Stimulated activated naive CD4-positive, alpha-beta T cell (primary cell): ENCODE data around the gene CNPY3.

Source experiments
- DNase-seq, 6 experiments: peaks; one replicate each; lab custom pipeline; 2025; lab: John Stamatoyannopoulos, UW

CNPY3 gene

DNA sequence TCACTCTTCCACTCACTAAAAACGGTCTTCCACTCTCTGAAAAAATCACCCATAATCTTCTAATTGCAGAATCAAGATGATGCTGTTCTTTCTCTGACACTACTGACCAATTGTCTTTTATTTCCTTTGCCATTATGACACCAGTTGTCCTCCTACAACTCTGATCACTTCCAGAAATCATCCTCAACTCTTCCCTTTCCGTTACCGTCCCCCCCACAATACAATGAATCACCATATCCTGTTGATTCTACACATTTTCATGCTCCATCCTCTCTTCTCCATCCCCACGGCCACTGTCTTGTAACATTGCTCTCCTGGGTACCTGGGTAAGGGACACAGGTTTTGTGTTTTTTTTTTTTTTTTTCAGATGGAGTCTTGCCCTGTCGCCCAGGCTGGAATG lies 52.6 kb downstream of the CNPY3 start:
- DNase-seq: no peak

DNA sequence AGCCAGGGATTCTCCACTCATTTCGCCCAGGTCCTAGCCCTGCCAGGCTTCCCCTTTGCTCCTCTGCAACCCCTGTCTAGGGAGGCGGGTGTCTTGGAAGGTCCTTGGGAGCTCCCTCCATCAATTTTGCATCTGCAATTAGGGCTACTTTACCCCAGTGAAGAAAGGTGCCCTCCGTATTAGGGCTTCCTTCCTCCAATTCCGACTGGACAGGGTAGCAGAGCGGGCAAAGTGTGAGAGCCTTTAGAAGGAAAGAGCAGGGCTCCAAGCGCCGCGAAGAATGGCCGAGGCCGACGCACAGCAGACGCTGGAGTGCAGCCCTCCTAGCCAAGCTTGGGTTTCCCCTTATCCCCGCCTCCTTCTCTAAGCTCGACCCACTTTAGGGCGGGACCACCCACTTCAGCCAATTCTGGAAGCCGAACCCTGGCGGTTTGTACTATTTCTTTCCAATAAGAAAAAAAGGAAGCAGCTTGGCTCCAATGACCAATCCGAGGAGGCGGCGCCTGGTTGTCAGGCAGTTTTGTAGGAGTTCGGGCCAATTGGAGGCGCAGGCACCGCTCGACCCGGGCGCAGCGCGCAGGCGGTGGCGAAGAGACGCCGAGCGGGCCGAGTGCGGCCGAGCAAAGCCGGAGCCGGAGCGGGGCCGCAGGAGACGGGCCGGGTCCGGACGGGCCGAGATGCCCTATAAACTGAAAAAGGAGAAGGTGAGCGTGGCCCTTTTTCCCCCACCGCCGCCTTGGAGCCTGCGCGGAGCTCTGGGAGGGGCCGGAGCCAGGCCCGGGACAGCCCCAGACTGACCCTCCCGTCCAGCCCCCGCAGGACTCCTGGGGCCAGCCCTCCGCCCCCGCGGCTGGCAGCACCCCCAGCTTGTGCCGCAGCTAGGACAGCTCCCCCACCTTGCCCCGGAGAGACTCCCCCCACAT lies 55.0 kb downstream of the CNPY3 start, which contains the start of gene PPP2R5D:
Gene PPP2R5D (plus strand): TSS at position 570 of the 923 bp plus-strand sequence. CDS start 108 bp downstream, at position 678.
- DNase-seq: peak; percentile 89 to 98 (median 96)

DNA sequence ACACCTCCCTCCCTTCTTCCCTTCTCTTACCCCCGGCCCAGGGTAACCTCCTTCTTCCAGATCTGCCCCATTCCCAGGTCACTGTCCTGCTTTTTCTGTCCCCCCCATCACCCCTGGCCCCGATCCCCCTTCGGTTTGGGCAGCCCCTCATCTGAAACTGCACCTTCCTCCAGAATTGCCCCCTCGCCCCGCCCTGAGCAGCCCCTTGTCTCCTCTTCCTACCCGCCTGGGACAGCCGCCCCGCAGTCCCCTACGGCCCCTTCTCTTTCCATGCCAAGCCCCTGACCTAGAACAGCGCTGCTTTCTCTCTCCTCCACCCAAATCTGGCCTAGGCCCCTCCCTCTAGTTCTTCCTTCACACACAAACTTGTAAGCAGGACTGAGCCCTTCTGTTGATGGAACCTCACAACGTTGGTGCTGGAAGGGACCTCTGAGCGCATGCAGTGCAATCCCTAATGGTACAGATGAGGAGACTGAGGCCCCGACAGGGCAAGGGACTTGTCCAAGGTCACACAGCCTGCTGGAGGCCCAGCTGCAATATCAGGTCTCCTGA lies 55.7 kb downstream of the CNPY3 start:
- DNase-seq: peak in 4 of 6 experiments; percentile 9 to 32 (median 18)

DNA sequence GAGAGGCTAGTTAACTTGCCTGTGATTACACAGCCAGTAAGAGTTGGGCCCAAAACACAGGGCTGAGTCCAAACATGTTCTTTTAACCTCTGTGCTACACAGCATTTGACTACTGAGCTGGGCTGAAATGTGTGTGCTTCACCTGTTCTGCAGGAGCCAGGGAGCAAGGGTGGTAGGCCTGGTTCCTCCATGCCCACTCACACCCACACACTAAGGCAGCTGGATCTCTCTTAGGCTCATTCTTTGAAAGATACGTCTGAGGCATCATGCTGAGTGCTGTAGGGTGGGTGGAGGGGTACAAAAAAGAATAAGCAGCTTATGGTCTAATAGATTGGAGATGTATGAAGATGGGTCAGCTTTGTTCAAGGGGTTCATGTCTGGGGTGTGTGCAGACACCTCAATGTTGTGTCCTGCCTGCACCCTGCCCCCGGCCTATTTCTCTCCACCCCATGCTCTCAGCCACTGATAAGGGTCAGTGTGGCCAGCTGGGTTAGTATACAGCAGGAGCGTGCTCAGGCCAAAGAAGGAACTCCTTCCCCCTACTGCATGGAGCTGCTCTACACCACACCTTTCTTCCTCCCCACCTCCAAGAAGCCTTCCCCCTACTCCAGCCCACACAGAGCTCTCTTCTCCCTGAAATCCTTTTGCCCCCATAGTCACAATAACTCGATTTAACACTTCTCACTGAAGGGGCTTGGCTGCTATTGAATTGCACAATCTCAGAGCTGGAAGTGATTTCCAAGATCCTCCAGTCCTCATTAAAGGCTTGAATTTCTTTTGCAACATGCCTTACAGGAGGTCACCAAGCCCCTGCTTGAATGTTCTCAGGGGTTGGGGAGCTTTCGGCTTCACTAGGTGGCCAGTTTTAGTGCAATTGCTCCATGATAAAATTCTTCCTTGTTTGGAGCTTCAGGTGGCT lies 58.5 kb downstream of the CNPY3 start:
- no peak for DNase-seq

DNA sequence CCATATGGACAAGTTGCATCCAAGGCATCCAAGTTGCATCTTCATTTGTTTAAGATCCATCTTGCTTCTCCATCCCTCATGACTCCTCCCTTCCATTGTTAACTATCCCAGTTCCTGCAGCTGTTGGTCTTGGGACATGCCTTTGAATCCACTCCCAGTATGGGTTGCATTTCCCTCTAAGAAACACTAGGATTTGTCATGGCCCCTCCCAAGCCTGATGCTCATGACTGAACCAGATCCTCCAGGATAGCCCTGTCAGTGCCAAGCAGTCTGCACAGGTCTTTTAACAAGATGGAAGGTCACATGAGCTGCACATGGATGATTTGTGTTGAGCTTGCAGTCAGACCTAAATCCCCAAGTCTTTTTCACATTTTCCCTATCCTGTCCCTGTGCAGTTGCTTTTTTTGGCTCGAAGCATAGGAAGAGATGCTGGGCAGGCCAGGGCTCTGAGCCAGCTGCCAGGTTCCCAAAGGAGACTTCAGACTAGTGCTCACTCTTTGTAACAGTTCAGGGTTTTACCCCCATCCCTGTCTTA lies 59.3 kb downstream of the CNPY3 start:
- no peak for DNase-seq
